DMS153 (cell line): ENCODE data around the gene TRAK1.
"Not testable (repeated sequence)": the region's sequence is repeated elsewhere in the genome, so short reads cannot be mapped to it uniquely, and the experiment has no call there.

Experiments used
- DNase-seq: peaks from one replicate; lab custom pipeline; 2025; lab: John Stamatoyannopoulos, UW

TRAK1 gene, protein sequence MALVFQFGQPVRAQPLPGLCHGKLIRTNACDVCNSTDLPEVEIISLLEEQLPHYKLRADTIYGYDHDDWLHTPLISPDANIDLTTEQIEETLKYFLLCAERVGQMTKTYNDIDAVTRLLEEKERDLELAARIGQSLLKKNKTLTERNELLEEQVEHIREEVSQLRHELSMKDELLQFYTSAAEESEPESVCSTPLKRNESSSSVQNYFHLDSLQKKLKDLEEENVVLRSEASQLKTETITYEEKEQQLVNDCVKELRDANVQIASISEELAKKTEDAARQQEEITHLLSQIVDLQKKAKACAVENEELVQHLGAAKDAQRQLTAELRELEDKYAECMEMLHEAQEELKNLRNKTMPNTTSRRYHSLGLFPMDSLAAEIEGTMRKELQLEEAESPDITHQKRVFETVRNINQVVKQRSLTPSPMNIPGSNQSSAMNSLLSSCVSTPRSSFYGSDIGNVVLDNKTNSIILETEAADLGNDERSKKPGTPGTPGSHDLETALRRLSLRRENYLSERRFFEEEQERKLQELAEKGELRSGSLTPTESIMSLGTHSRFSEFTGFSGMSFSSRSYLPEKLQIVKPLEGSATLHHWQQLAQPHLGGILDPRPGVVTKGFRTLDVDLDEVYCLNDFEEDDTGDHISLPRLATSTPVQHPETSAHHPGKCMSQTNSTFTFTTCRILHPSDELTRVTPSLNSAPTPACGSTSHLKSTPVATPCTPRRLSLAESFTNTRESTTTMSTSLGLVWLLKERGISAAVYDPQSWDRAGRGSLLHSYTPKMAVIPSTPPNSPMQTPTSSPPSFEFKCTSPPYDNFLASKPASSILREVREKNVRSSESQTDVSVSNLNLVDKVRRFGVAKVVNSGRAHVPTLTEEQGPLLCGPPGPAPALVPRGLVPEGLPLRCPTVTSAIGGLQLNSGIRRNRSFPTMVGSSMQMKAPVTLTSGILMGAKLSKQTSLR

DNA sequence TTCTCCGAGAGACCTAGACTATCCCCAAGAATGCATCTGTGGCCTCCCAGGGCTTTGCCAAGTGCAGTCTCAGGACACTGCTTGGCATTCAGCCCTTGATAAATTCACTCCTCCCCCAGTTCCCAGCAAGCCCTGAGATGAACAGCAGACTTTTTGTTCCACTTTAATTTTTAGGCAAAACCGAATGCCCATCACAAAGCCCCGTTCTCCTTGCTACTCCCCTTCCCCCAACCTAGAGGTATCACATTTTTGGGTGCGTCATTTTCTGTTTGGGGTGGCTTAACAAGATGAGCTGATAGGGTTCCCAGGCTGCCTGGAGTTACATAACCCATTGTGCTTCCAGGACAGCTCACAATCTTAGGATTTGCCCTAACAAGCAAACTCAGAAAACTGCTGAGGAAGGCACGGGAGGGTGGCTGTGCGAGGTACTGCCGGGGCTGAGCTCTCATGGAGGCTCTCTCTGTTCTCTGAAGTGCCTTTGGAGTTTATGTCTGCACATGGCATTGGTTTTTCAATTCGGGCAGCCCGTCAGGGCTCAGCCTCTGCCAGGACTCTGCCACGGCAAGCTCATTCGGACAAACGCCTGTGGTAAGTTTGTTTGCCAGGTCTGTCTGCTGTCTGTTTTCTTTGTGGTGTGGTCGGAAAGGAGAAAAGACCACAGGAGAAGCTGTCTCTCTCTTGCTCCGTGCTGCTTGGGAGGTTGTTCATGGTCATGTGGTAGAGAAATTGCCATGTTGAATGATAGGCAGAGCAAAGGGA, at the start of gene TRAK1:
Gene TRAK1, plus strand, starts transcription at position 385 of the 759 bp plus-strand sequence. Its CDS starts 113 bp downstream, at position 498.
- DNase-seq = no peak

DNA sequence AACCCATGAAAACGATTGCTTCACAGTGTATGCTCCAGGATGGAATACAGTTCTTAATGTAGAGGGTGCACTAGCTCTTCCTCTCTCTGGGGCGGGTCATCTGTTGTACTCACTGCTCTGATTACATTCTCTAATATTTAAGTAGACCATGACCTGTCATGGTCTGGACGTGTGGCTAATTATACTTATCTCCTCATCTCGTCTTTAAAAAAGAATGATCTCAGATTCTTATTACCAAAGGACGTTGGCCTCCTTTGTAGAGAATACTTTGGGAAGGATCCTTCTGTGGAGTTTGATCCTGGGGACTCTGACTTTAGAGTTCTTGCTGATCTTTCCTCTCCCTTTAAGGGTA, 48.4 kb upstream of the TRAK1 start:
- DNase-seq = no peak

DNA sequence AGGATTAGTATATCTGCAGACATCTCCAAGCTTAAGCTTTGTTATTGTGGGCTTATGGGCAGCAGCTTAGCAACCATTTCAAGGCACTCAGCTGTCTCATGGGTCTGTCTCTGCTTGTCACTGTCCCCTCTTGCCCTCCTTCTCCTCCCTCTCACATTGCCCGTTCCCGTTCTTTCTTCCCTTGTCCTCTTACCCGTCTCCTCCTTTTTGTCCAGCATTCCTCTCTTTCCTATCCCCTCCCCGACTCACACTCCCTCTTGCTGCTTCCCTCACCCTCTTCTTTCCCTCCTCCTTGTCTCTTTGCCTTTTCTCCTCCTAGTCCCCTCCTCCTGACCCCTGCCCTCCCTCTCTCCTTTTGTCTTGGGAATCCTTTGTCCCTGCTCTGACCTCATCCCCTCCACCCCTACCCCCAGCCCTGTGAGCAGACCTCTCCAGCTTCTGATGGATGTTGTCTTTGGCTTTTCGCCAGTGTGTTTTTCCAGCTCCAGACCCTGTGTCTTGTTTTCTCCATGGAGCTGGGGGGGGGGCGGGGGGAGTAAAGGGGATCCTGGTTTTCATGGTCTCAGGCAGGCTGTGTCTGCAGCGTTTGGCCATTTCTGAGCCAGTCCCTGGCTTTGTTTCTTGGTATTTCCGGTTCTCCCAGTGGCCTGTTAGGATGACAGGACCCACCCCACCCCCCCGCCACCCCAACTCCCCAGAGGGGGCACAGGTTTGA, 47.9 kb upstream of the TRAK1 start:
- DNase-seq = peak; percentile 32

DNA sequence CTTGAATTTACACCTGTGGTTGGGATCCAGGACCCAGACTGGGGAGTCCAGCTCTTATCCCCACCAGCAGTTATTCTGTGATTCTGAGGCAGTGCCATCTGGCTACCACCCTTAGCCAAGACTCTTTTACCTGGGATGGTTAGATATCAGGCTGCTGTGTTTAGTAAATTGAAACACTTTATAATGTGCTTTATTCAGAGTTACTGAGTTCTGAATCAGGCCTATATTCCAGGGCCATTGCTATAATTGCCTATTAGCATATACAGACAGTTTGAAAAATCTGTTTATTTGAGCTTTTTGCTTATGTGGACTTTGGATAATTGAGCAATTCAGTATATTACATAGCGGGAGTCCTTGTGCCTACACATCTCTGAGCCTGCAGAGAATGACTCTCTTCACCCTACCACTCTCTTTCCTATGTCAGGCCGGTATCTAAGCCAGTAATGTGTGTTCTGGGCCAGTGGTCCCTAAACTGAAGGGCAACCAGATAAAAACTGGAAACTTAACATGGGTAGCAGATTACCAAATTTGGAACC, 45.4 kb upstream of the TRAK1 start:
- DNase-seq = no peak

DNA sequence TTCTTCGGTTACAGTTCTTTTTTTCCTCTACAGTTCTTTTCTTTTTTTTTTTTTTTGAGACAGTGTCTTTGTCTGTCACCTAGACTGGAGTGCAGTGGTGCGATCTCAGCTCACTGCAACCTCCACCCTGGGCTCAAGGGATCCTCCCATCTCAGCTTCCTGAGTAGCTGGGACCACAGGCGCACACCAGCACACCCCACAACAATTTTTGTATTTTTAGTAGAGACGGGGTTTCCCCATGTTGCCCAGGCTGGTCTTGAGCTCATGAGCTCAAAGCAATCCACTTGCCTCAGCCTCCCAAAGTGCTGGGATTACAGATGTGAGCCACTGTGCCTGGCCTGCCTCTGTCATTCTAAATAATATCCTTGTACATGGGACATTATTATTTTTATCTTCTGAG, 42.6 kb upstream of the TRAK1 start:
- not testable (repeated sequence) for DNase-seq

DNA sequence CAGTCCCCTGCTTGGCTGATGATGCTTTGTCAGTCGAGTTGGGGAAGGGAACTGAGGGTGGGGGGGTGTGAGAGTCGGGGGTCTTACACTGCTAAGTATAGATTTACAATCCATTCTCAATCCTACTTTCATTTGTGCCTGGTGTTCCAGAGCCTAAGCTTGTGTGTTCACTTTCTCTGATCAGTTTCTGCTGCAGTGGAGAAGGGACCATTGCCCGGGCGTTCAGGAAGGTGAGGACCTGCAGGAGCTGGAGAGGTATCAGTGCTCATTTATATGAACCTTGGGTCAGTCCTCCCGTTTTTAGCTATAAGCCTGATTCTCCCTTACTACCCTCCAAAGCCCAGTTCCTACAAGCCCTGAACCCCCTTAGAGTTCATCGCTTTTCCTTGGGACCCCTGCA, 41.0 kb upstream of the TRAK1 start:
- DNase-seq = no peak

DNA sequence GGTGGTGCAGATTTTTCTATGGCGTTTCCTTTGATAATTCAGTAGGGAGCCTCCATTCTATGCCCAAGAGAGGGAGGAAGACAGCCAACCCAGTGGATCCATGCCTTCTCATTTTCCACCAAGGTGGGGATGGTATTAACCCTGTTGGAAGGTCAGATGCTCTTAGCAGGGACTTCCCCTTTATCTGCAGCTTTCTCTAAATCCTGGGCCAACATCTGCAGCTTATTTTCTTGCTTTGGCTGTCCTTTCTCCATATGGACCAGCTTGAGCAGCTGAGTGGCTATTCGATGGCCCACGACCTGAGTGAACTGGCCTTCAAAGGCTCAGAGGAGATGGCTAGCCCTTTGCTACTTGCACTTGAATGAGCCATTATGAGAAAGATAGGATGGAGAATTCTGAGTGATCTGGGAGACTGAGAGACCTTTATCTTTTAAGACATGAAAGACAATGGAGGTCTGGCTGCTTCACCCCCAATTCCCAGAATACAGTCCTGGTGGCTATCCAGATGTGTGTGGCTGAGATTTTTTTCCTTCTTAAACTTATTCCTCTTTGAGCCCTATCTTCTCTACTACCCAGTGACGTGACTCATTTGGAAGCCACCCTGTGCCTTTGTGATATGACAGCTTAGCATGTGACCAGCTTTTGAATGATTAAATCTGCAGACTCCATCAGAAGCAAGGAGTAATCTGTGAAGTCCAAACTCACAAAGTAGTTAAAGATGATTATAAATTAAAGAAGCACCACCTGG, 39.6 kb upstream of the TRAK1 start:
- DNase-seq = no peak

DNA sequence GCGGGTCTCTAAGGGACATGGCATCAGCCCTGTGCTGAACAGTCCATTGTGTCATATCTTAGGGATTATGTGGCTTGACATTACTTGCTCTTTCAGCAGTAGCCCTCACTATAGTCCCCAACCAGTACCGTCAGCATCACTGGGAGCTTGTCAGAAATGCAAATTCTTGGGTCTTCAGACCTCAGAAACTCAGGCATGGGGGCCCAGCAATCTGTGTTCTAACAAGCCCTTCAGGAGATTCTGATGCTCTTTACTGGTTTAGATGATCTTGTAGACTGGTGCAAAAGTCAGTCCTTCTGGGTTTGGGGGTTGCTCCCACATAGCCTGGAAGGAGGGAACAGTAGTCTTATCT, 39.0 kb upstream of the TRAK1 start:
- no peak for DNase-seq

DNA sequence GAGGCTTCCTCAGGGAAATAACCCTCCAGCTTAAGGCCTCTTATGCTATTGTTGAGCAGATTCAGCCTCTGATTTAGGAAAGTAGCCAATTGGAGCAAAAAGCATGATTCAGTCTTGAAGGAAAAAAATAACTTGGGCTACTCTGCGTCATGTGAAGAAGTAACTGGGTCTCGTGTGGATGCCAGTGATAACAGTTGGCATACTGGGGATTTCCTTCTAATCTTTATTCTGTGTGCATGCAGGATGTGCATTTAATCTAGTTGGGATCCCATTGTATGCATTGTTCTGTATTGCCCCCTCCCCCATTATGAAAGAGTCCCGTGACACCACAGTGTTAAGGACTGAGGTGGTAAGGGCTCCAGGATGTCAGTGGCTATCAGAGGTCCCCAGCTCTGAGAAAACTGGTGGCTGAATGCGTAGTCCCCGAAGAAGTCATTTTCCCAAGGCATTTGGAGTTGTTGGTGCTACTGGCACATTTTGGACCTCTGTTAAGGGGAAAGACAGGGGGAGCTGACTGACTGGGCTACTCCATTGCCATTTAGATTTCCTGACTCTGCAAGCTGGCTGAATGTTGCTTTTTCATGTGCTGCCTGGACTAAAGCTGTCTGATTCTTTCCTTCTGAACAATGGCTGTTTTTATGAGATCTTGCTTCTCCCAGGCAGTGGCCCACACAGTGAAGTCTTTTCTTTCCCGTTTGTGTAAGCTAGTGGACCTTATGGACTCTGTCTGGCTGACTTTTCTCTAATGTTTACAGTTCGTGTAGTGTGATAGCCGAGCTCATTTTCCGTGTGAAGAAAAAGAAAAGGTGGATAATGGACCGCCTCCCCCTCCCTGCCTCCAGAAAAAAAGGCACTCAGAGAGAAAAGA, 38.4 kb upstream of the TRAK1 start:
- DNase-seq = peak; percentile 7

DNA sequence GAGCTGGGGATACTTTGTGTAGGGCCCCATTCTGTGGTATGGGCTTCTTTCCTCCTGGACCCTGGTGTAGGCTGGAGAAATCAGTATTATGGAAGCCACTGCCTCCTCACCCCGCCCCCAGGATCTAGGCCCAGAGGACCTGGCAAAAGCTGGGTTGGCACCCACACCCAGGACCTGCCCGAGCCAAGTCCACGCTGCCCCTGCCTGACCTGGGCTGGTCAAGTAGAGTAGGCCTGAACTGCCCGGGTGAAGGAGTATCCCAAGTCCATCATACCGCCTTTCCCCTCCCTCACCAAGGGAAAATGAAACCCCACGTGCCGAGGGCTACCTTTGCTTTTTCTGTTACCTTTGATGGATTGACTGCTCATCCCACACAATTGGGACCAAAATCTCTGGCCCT, 37.7 kb upstream of the TRAK1 start:
- DNase-seq = no peak

DNA sequence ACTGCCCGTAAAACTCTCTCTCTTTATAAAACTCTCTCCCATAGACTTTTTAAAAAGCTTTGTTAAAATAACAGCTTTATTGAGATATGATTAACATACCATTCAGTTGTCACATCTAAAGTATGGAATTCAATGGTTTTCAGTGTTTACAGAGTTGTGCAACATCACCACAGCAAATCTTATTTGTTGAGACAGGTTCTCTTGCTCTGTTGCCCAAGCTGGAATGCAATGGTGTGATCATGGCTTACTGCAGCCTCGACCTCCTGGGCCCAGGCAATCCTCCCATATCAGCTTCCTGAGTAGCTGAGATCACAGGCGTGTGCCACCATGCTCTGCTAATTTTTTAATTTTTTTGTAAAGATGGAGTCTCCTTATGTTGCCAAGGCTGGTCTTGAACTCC, 35.9 kb upstream of the TRAK1 start:
- DNase-seq = no peak

DNA sequence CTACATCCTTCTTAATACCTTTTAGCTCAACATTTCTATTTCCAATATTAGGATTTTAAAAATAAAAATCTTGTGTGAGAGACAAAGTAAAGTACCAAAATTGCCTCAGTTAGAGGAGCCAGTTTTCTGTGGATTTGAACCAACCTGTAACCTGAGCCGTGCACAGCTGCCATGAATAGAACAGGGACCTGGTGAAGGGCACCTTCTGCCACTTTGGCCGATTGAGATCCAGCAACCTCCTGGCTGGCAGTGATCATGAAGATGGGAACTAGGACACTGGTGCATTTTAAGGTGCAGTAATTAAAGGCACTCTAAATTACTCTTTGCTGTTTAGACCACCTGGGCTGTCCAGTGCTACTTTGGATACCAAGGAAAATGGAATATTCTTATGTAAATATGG, 34.3 kb upstream of the TRAK1 start:
- DNase-seq = no peak

DNA sequence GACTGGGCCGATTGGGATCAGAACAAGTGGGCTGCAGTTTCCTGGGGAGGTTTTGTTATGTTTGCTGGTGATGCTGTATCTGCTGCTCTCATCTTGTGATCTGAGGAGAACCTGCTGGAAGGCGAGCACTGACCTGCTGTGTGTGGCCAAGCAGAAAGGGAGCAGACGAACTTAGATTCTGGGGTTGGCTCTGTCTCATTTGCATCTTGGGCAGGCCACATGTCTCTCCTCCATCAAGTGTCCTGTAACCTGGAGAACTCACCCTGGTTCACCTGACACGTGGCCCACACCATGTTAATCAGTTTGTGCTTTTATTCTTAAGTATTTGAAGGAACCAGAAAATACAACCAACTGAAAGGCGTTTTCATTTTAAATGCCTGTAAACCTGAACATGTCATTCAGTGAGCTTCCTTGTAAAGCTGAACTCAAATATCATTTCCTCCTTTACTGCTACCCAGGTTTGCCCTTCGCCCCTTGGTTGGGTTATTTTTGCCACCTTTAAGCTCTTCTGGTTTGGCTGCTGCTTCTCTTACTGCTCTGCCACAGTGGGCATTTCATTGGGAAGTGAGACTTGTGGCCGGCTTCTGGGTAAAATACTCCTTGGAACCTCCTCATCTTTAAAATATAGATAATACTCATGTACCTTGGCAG, 33.5 kb upstream of the TRAK1 start:
- DNase-seq = no peak

DNA sequence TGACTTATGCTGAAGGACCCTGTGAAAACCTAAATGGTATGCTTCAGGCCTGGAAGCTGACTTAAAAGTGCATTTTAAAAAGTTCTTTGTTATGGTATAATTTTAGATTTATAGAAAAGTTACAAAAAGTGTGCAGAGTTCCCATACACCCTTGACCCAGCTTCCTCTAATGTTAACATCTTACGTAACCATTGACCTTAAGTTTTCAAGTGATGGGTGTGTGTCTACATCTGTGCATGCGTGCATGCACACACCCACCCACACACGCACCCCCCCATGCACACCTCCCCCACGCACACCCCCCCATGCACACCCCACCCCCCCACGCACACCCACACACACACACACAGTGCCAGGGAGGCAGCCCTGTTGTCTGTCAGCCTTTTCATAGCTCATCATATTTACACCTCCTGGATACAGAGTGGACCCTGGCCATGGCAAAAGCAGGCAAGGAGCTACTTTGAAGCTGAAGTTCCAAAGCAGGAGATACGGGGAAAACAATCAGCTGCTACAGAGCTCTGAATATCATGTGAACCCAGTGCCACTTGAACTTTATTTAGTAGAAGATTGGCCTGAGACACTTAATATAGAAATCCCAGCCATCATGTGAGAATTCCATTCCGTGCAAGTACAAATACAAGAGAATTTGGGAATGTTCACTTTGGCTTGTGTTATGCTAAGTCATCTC, 30.0 kb upstream of the TRAK1 start:
- DNase-seq = no peak

DNA sequence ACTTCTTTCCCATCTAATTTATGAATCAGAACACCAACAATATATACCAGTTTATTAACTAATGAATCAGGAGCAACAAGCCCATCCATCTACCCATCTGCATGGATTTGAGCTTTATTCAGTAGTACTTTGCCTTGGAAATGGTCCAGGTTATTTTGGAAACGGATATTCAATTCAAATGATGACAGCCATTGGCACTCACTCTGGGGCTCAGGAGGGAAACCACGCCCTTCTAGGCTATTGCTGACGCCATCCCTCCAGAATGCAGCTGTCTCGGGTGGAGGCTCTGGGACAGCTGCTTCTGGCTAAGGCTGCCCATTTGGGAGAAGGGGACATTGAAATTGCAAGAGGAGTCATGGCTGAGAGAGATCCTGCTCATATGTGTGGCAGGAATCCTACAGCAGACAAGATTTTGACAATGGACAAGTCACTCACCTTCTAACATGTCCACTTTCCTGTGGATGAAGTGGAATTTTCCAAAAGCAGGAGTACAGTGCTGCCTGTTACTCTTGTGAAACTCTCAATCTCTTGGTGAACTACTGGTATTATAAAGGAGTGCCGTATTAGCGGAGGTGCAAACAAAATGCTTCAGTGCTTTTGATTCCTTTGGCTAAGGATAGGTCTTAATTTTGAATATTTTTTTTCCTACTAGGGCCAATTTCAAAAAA, 29.3 kb upstream of the TRAK1 start:
- no peak for DNase-seq

DNA sequence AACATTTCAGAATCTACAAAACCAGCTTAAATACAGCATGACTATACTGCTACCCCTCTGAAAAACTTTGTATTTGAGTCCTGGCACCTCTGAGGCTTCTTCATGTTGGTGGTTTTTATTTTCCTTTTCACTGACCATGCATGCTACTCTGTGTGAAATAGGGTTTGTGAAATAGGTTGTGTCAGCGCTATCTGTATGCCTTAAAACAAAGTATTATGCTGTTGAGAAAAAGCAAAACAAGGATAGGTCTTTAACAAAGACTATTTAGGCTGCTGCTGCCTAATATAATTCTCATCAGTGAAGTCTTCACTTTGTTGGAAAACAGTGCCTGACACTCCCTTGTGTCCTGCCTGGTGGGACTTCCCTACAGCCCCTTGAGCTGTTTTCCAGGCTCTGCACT, 28.7 kb upstream of the TRAK1 start:
- no peak for DNase-seq

DNA sequence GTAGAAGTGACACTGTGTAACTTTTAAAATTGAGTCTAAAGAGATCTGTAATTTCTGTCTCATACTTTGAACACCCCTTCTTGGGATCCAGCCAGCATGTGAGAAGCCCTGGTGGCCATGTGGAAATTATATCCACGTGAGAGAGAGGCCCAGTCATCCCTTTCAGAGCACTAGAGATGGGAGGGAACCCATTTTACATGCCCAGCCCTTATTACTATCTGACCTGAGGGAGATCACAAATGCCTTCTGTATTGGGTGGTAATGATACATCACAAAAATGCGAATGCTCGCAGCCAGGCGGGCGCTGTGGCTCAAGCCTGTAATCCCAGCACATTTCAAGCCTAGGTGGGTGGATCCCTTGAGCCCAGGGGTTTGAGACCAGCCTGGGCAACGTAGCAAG, 27.3 kb upstream of the TRAK1 start:
- no peak for DNase-seq

DNA sequence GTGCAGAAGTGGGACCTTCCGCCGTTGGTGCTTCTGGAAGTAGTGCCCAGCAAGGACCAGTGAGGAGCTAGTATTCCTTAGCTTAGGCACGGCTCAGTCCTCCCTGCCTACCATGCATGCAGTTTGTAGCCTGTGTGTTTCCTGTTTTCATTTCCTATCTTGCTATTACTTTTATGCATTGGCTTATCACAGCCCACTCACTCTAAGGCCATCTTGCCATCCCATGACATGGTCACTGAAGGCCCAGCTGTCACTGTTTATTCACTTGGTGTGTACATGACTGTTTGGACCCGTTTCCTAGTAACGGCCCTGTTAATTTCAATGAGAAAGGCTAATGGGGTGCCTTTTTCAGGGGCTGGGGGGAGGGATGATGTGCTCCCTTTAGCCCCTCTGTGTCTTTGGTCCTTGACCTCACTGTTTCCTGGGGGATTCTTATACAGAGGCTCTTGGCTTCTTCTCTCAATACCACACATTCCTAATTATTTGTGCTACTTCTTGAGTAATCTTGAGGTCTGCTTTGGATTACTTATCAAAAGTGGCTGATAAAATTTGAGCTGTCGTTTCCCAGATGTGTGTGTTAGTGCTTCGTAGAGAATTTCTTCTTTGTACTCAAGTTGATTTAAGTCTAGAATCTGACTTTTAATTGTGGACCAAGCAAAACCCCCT, 24.5 kb upstream of the TRAK1 start:
- peak; percentile 73 for DNase-seq
